ENCODE measurements around the gene SRPK2. TPM values are rescaled to one million over a fixed set of nuclear protein-coding genes. Genes with fewer than 3 reads are reported as not detected.
"Not testable (repeated sequence)": the region's sequence is repeated elsewhere in the genome, so short reads cannot be mapped to it uniquely, and the experiment has no call there.

SRPK2 gene
- total RNA-seq, 2 donors from 2014 or later: 41.5 to 52.2 TPM

- intact Hi-C loops (cut with DNase I): no loop called here
- peak; percentile 84 for DNase-seq (ENCODE audit: low spot score)
Observed at GRCh38 chr7:105387508-105388355, 989 bp downstream of the SRPK2 start.

GRCh38 chr7:105377903-105378302 lies 10.8 kb downstream of the SRPK2 start:
- intact Hi-C loops (cut with DNase I): no loop called here

GRCh38 chr7:105376908-105377533 lies 11.7 kb downstream of the SRPK2 start:
- DNase-seq (ENCODE audit: low spot score): no peak
- intact Hi-C loops (cut with DNase I): no loop called here

More at GRCh38 chr7:105377903-105378302, 10.8 kb downstream of the SRPK2 start:
- no peak for DNase-seq (ENCODE audit: low spot score)

- no peak for DNase-seq (ENCODE audit: low spot score)
Observed at GRCh38 chr7:105369944-105370343, 18.8 kb downstream of the SRPK2 start.

GRCh38 chr7:105367458-105367857 lies 21.3 kb downstream of the SRPK2 start:
- no peak for DNase-seq (ENCODE audit: low spot score)
- intact Hi-C loops (cut with DNase I): loop anchor here in 1 of 2 donors (5.0 kb wide), 1 partner anchor 330 kb away; no protein-coding TSS in a partner anchor

More at GRCh38 chr7:105369944-105370343, 18.8 kb downstream of the SRPK2 start:
- intact Hi-C loops (cut with DNase I): loop anchor here in 1 of 2 donors (5.0 kb wide), 1 partner anchor 333 kb away; no protein-coding TSS in a partner anchor

GRCh38 chr7:105365541-105366534 lies 22.9 kb downstream of the SRPK2 start:
- intact Hi-C loops (cut with DNase I): loop anchor here in 1 of 2 donors (5.0 kb wide), 1 partner anchor 329 kb away; no protein-coding TSS in a partner anchor
- no peak for DNase-seq (ENCODE audit: low spot score)

- no peak for DNase-seq (ENCODE audit: low spot score)
- intact Hi-C loops (cut with DNase I): loop anchor here in 1 of 2 donors (5.0 kb wide), 1 partner anchor 327 kb away; no protein-coding TSS in a partner anchor
Observed at GRCh38 chr7:105364684-105365083, 24.0 kb downstream of the SRPK2 start.

GRCh38 chr7:105363657-105364056 lies 25.1 kb downstream of the SRPK2 start:
- DNase-seq (ENCODE audit: low spot score); intact Hi-C loops (cut with DNase I): not testable (repeated sequence)

GRCh38 chr7:105362685-105363084 lies 26.0 kb downstream of the SRPK2 start:
- DNase-seq (ENCODE audit: low spot score); intact Hi-C loops (cut with DNase I): not testable (repeated sequence)

GRCh38 chr7:105361995-105362394 lies 26.7 kb downstream of the SRPK2 start:
- DNase-seq (ENCODE audit: low spot score); intact Hi-C loops (cut with DNase I): not testable (repeated sequence)

- intact Hi-C loops (cut with DNase I): not testable (repeated sequence)
Observed at GRCh38 chr7:105360149-105360548, 28.6 kb downstream of the SRPK2 start.

GRCh38 chr7:105355701-105356100 lies 33.0 kb downstream of the SRPK2 start:
- intact Hi-C loops (cut with DNase I): no loop called here
- DNase-seq (ENCODE audit: low spot score): no peak

More at GRCh38 chr7:105360149-105360548, 28.6 kb downstream of the SRPK2 start:
- not testable (repeated sequence) for DNase-seq (ENCODE audit: low spot score)

GRCh38 chr7:105354383-105354782 lies 34.3 kb downstream of the SRPK2 start:
- no peak for DNase-seq (ENCODE audit: low spot score)
- intact Hi-C loops (cut with DNase I): no loop called here

- no peak for DNase-seq (ENCODE audit: low spot score)
- intact Hi-C loops (cut with DNase I): no loop called here
Observed at GRCh38 chr7:105353752-105354328, 34.9 kb downstream of the SRPK2 start.

GRCh38 chr7:105352901-105353668 lies 35.6 kb downstream of the SRPK2 start:
- intact Hi-C loops (cut with DNase I): no loop called here
- no peak for DNase-seq (ENCODE audit: low spot score)

- peak; percentile 94 for DNase-seq (ENCODE audit: low spot score)
- intact Hi-C loops (cut with DNase I): no loop called here
Observed at GRCh38 chr7:105352018-105352612, 36.6 kb downstream of the SRPK2 start.

GRCh38 chr7:105350906-105351305 lies 37.8 kb downstream of the SRPK2 start:
- no peak for DNase-seq (ENCODE audit: low spot score)
- intact Hi-C loops (cut with DNase I): no loop called here

Measured in posterior vena cava (tissue), 2 donors.